ENCODE results near the gene ANKRD39. TPM values are rescaled to one million over a fixed set of nuclear protein-coding genes. Genes with fewer than 3 reads are reported as not detected.

ANKRD39 gene
- total RNA-seq, 1 donor from 2014 or later = 9.4 TPM

- DNase-seq (peak; percentile 89), ATAC-seq (peak; percentile 75 to 79)
- H3K4me1 ChIP-seq = peaks cover 63% of the 10 kb centered on the region
- peak overlapping the region; percentile 97 for H3K4me3 ChIP-seq
- peaks cover 38% of the 10 kb centered on the region for H3K36me3 ChIP-seq
- intact Hi-C loops (cut with DNase I) = no loop called here
- H3K9me3 ChIP-seq = no peaks in the 10 kb centered on the region
- H3K27me3 ChIP-seq (ENCODE audit: low read depth) = no peaks in the 10 kb centered on the region
- H3K27ac ChIP-seq = peak overlapping the region; percentile 96
- TF ChIP-seq CTCF (IDR thresholded peaks at IDR 0.05) = peak; percentile 68
Measured at GRCh38 chr2:96868555-96869280, 10.9 kb upstream of the ANKRD39 start.

GRCh38 chr2:96867756-96868554 is 10.1 kb upstream of the ANKRD39 start:
- Histone ChIP-seq H3K27me3 (ENCODE audit: low read depth) (no peaks in the 10 kb centered on the region), H3K27ac (peak overlapping the region; percentile 96), H3K9me3 (no peaks in the 10 kb centered on the region), H3K36me3 (peaks cover 46% of the 10 kb centered on the region), H3K4me1 (peaks cover 55% of the 10 kb centered on the region), H3K4me3 (peak overlapping the region; percentile 97)
- ATAC-seq (no peak), DNase-seq (no peak)
- no peak for TF ChIP-seq CTCF (IDR thresholded peaks at IDR 0.05)
- intact Hi-C loops (cut with DNase I) = no loop called here

GRCh38 chr2:96866986-96867755 is 9.4 kb upstream of the ANKRD39 start:
- Histone ChIP-seq H3K4me1 (peaks cover 48% of the 10 kb centered on the region), H3K27ac (peak overlapping the region; percentile 96), H3K9me3 (no peaks in the 10 kb centered on the region), H3K4me3 (peak overlapping the region; percentile 97), H3K36me3 (peaks cover 53% of the 10 kb centered on the region), H3K27me3 (ENCODE audit: low read depth) (no peaks in the 10 kb centered on the region)
- ATAC-seq (no peak), DNase-seq (no peak)
- TF ChIP-seq CTCF (IDR thresholded peaks at IDR 0.05) = no peak
- intact Hi-C loops (cut with DNase I) = no loop called here

- no peak for TF ChIP-seq CTCF (IDR thresholded peaks at IDR 0.05)
- DNase-seq = no peak
- peak overlapping the region; percentile 96 for H3K27ac ChIP-seq
- intact Hi-C loops (cut with DNase I) = no loop called here
- H3K4me3 ChIP-seq = peak overlapping the region; percentile 97
- no peaks in the 10 kb centered on the region for H3K27me3 ChIP-seq (ENCODE audit: low read depth)
- H3K4me1 ChIP-seq = peaks cover 48% of the 10 kb centered on the region
- H3K36me3 ChIP-seq = peaks cover 59% of the 10 kb centered on the region
- ATAC-seq = no peak
- no peaks in the 10 kb centered on the region for H3K9me3 ChIP-seq
Measured at GRCh38 chr2:96866586-96866985, 8.8 kb upstream of the ANKRD39 start.

- intact Hi-C loops (cut with DNase I) = no loop called here
- peaks cover 46% of the 10 kb centered on the region for H3K4me1 ChIP-seq
- peaks cover 64% of the 10 kb centered on the region for H3K36me3 ChIP-seq
- no peaks in the 10 kb centered on the region for H3K9me3 ChIP-seq
- no peak for TF ChIP-seq CTCF (IDR thresholded peaks at IDR 0.05)
- H3K4me3 ChIP-seq = no peak overlapping the region
- ATAC-seq (no peak), DNase-seq (no peak)
- no peaks in the 10 kb centered on the region for H3K27me3 ChIP-seq (ENCODE audit: low read depth)
- peak overlapping the region; percentile 96 for H3K27ac ChIP-seq
Measured at GRCh38 chr2:96866149-96866548, 8.3 kb upstream of the ANKRD39 start.

Data from lower lobe of right lung (tissue), 2 donors.